GM21528 (cell line): ENCODE results near the gene STAG1.
"Not testable (repeated sequence)": the region's sequence is repeated elsewhere in the genome, so short reads cannot be mapped to it uniquely, and the experiment has no call there.

Experiments
- ATAC-seq: cut with Tn5 transposase; IDR thresholded peaks from one replicate; pipeline ENCODE4 v1.9.1; 2021; ENCODE audit warnings: mild to moderate bottlenecking, moderate library complexity; ENCODE audit not compliant: unreplicated experiment, low FRiP score

Gene STAG1

DNA sequence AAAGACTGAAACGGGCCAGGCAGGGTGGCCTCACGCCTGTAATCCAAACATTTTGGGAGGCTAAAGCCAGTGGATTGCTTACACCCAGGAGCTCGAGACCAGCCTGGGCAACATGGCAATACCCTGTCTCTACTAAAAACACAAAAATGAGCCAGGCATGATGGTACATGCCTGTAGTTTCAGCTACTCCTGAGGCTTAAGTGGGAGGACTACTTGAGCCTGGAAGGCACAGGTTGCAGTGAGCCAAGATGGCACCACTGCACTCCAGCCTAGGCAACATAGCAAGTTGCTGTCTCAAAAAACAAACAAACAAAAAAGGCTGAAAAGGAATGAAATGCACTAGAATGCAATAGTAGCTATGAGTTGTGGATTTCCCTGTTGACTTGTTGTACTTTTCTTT is 94.7 kb downstream of the STAG1 start:
- no peak for ATAC-seq

DNA sequence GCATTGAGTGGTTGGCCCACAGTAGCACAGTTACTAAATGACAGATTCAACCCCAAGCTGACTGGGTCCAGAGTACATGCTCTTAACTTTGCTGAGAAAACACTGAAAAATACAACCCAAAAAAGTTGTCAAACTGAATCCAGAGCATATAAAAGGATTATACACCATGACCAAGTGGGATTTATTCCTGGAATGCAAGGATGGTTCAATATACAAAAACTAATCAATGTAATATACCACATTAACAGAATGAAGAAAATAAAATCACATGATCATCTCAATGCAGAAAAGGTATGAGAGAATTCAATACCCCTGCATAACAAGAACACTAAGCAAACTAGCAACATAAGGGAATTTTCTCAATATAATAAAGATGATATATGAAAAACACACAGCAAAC is 98.5 kb downstream of the STAG1 start:
- ATAC-seq = no peak

DNA sequence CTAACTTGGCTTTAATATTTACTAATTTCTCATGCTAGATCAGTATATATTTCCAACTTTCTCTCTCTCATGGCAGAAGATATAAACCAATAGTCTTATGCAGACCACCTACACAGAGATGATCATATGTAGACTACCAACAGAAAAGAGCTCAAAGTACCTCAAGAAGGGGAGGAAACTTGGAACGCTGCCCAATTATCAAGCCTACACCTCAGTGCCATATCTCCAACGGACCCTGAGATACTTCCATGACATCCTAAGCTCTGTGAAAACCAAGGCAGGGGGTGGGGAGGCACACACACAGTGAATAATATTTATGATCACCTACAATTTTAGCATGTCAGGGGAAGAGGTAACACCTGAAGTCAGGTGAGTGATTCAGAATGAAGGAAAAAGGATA is 100.6 kb downstream of the STAG1 start:
- ATAC-seq = no peak

DNA sequence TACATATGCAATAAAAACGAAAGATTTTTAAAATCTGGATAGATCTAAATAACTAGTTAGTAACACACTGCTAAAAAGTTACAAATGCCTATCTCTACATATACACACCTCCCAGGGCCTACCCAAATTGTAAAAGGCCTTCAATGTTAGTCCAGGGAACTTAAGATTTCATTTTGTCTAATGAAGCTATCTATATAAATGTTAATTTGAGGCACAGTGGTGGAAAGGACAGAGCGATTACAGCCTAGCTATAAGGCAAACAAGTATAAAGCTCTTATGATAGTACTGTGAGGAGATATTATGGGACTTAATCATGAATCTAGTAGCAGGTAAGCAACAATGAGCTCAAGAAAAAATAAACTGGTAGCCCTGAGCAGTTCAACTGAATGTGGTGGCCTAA is 101.7 kb downstream of the STAG1 start:
- ATAC-seq = no peak

DNA sequence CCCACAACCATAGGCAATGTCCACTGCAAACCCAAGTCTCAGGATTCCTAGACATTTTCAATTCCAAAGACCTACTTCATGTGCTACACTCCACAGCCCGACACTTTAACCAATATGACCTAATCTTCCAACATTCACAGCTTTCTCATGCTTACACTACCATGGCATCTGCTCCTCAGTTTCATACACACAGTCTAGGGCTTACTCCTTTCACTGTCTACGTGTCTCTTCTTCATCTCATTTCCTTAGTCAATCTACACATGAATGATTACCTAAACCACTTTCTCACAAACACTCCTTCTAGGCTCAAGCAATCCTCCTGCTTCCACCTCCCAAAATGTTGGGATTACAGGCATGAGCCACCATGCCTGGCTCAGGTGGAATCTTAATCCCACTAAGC is 106.3 kb downstream of the STAG1 start:
- ATAC-seq = no peak

DNA sequence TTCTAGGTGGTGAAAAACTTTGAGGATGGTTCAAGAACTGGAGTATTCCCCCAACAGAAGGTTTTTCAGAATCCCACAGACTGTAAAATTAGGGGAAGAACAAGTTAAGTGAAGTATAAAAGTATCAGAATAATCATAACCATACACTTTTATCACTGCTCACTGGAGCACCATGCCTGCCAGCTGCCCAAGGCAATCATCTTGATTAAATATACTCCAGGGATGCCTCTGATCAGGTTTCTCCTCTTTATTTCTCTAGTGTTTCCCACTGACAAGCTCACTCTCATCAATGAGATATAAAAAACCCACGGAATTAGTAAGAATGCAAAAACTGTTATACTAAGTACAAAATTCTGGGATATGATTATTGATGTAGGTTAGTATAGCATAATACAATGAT is 108.0 kb downstream of the STAG1 start:
- ATAC-seq = no peak

DNA sequence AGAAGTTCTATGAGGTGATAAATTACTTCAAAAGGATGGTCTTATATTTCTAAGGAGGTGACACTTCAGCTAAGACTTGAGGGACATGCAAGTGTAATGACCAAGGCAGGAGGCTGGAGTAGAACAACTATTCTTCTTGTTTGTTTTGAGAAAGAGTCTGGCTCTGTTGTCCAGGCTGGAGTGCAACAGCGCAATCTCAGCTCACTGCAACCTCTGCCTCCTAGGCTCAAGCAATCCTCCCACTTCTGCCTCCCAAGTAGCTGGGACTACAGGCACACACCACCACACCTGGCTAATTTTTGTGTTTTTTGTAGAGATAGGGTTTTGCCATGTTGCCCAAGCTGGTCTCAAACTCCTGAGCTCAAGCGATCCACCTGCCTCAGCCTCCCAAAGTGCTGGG is 108.8 kb downstream of the STAG1 start:
- ATAC-seq = not testable (repeated sequence)

DNA sequence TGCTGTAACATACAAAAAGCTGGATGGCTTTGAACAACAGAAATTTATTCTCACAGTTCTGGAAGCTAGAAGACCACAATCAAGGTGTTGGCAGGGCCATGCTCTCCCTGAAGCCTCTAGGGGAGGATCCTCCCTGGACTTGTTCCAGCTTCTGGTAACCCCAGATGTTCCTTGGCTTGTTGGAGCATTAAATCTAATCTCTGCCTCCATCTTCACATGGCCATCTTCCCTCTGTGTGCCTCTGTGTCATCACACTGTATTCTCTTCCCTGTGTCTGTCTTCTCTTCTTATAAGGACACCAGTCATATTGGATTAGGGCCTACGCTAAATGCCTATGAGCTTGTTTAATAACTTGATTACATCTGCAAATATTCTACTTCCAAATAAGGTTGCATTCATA is 109.5 kb downstream of the STAG1 start:
- ATAC-seq = no peak

DNA sequence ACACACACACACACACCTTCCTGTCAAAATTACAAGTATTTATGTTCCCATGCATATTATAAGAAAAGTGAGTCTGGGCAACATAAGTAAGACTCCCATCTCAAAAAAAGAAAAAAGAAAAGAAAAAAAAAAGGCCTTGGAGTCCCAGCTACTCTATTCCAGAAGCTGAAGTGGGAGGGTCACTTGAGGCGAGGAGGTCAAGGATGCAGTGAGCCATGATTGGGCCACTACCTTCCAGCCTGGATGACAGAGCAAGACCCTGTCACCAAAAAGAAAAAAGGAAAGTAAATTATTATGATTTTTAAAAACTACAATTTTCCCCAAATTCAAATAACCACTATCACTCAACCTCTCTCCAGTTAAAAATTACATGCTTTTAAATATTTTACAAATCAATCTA is 113.1 kb downstream of the STAG1 start:
- ATAC-seq = no peak

DNA sequence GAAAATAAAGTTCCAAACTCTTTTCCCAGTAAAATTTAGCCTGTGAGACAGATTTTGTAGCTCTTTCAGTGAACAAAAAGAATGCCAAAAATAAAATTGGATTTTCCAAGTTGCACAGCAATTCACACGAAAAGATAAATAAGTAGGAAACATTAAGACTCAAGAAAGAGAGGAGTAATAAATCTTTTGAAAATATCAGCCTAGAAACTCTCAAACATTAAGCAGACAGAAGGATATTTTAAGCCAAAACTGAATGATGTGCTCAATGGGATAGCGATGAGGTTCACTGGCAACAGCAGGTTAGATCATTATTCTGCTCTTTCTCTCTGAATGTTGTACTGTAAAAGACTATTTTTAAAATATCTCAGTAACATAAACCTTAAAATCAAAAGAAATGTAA is 115.0 kb downstream of the STAG1 start:
- no peak for ATAC-seq

DNA sequence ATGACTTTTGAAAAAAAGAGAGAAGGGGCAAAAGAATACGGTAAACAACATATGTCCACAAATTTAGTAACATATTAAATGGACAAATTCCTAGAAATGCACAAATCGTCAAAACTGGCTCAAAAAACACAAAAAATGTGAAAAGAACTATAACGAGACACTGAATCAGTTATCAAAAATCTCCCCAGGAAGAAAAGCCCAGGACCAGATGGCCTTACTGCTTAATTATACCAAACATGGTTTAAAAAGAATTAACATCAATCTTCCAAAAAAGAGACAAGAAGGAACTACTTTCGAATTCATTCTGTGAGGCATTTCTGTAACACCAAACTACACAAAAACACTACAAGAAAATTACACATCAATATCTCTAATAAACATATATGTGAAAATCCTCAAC is 117.4 kb downstream of the STAG1 start:
- ATAC-seq = no peak

DNA sequence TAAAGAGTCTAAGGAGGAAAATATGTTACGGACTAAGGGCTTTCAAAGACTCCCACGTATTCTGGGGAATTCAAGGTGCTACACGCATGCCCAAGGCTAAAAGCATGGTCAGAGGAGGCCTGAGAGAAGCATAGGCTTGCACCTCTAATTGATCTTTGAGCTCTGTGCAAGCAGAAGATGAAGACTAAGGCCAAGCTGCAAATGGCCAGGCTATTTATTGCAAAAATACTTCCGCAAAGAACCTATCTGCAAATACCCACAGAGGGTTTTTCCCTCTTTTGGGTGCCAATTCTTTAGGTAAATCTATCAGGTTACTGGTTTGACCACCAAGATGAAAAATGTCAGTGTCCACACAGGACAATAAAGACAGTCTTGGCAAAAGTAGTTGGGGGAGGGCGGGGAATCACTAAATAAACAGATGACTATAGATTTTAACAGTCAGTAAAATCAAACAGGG is 119.5 kb downstream of the STAG1 start:
- ATAC-seq = no peak

DNA sequence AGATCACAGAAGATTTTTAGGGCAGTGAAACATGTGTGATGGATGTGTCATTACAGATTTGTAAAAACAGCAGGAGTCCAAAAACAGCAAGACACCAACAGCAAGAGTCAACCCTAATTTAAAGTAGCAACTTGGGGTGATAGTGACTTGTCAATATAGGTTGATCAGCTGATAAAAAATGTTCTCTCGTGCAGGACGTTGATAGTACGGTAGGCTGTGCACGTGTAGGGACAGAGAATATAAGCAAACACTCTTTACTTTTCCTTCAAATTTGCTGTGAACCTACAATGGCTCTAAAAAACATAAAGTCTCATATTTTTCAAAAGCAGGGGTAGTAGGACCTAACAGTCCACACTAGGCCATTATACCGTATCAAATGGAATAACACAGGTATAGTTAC is 120.8 kb downstream of the STAG1 start:
- no peak for ATAC-seq

DNA sequence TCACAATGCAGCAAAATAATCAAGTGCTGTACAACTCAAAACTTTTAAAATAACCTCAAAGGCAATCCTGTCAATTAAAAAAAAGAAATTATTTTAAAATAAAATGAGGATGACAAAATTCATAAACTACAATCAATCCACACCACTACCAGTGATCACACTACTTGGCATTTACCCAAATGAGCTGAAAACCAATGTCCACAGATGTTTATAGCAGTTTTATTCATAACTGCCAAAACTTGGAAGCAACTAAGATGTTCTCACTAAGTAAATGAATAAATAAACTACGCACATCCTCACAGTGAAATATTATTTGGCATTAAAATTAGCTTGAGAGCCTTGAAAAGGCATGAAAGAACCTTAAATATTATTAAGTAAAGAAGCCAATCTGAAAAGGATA is 121.3 kb downstream of the STAG1 start:
- ATAC-seq = no peak

DNA sequence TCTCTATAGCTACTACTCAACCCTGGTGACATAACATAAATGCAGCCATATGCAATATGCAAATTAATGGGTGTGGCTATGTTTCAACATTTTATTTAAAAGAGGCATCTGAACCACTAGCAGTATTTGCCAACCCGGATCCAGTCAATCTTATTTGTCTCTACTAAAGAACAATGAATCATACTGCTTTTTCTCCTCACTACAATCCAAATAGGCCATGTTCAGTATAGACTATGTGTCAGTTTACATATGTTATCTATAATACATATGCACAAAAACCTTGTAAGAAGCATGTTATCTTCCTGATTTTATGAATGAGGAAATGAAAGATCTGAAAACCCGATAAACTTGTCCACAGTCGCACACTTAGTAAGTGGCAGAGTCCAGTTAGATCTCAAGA is 125.7 kb downstream of the STAG1 start:
- ATAC-seq = no peak

DNA sequence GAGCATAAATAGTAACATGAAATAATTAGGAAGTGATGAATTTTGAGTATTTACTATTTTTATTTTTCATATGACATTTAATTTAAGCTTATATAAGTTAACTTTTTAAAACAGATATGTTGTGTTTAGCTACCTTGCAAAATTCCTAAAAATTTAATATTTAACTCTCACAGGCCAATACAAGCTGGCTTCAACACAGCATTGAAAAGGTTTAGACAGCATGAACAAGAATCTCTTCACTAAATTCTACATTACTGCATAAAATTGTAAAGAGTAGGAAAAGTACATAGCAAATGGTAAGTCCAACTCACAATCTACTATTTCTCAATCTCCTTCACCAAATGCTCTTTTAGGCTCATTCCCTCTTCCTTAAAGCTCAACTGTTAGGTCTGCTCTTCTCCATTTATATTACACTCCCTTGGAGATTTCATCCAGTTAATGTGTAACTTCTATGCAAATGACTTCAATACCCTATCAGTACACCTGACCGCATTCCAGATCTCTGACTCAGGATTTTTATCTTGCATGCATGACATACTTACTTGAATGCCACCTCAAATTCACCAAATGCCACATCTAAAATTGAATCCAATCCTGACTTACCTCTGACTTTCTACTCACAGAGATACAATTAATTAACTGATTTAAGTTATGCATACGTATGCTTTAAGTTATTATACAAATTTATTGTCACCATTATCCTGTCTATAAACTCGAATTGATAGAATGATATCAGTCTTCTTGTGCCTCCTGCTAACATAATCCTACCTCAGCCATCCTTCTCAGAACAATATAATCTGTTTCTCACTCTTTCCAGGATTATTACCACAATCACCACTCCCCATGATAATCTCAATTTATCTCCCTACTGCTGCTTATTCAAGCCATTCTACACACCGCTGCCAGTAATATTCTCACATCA is 127.0 kb downstream of the STAG1 start:
- ATAC-seq = no peak

DNA sequence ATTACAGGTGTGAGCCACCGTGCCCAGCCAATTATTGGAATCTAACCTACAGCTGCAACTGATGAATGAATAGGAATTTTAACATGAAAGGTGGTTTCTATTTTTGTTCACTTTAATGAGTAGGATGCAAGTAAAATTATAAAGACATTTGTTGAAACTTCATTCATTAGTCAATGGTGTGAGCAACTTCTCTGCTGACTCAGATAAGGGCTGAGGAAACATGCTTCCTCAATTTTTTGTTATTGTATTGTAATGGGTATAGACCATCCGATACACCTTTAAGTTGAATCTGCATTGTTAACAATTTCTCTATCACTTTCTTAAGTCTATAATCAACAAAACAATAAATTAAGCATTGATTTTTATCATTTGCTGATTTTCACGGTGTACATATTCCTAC is 127.8 kb downstream of the STAG1 start:
- ATAC-seq = no peak

DNA sequence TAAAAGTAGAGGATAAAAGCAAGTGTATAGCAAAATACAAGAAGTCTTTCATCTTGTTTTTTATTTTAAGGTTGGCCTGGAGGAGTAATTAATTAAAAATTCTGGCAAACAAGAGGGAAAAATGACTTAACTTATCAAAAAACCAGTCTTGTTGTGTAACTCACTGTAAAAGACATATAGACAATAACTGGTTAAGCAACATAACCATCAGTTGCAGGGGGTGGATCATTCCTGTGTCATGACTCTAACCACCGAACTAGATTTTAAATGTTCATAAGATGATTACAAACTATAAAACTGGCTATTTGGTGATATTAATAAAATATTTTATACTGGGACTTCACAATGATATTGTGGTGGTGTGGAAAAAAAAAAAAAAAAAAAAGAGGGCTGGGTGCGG is 130.6 kb downstream of the STAG1 start:
- no peak for ATAC-seq

DNA sequence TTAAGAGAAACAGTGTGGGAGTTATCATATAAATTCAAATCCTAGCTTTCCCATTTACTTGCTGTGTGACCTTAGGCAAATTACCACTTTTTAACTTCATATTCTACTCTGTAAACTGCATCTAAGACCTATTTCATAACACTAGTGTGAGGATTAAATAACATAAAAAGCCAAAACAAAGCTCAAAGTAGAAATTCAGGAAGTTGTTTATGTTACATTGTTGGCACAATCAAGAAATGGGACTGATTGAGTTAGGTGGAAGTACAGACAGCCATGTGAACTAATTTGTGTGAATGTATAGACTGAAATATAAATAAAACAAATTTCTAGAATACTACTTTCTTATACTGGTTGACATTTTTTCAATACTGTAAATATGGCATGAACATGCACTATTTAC is 131.7 kb downstream of the STAG1 start:
- no peak for ATAC-seq

DNA sequence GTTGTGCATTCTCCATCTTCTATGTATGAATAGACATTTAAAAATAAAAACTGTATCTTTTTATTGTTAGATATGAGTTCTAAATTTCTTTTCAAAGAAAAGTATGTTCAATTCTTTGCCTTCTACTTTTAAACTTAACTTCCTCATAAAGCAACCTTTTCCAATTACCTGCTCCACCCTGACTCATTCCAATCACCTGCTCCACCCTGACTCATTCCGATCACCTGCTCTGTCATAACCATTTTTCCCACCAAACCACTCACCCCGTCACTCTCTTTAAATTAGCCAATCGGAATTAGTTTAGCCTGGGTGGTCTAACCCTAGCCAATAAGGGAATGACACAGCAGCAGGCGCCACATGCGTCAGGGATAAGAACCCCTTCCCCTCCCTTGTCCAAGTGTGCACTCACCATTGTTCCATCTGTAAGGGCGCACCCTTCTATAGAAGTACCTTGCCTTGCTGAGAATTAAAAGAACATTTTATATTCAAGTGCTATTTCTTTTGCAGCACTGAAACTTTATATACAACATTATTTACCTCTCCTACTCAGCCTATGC is 134.1 kb downstream of the STAG1 start:
- not testable (repeated sequence) for ATAC-seq

DNA sequence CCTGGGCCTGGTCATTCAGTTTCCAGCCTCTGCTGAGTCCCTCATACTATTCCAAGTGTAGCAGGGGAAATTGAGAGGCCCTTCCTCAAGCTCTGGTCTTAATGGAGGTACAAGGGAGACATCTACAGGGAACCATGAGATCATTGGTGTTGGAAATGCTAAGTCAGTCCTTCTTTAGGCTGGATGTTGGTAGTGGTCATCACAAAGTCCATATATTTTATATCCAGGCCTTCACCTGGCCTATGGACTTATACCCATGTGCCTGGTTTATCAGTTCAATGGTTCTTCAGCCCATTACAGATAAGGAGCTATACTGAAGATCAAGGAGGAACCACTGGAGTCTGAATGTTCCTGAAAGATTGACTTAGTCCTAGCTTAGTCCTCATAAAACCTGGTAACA is 135.0 kb downstream of the STAG1 start:
- no peak for ATAC-seq

DNA sequence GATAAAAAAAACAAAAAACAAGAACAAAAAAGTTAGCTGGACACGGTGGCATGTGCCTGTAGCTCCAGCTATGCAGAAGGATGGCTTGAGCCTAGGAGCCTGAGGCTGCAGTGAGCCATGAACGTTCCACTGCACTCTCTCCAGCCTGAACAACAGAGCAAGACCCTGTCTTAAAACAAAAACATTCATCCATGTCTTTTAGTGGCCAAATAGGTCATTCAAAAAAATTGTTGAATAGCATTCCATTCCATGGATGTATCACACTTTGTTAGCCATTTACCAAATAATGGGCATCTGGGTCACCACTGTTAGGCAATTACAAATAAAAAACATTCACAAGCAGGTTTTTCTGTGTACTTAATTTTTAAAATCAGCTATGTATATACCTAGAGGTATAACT is 139.7 kb downstream of the STAG1 start:
- ATAC-seq = no peak
